HepG2 (cell line): ENCODE data around the gene AFG1L. TPM values are rescaled to one million over a fixed set of nuclear protein-coding genes. Genes with fewer than 3 reads are reported as not detected.

Experiments used
- ATAC-seq: fragments of 200-7000 bp; cut with Tn5 transposase; 3 replicates; pipeline ENCODE4 v1.9.1; 2020; ENCODE audit warnings: mild to moderate bottlenecking, moderate library complexity
- BruUV-seq: library from RNA; stranded (reverse); fragments of 400-500 nt; replicated peaks from 2 replicates; lab custom pipeline; 2021; lab: Mats Ljungman, UMichigan
- CTCF ChIA-PET: fragments of 300-600 bp; formaldehyde crosslinking; extraction: SDS; loops from one replicate; lab custom pipeline; 2021; ENCODE audit warnings: low total read pairs, inconsistent platforms, low intra/inter-chr PET ratio; lab: Yijun Ruan, JAX
- POLR2A ChIA-PET: fragments of 350-600 bp; sonication (Branson Sonifier 250); formaldehyde crosslinking; loops from one replicate; lab custom pipeline; 2020; ENCODE audit warnings: antibody characterized with exemption, inconsistent platforms; lab: Yijun Ruan, JAX
- DNase-seq: peaks from one replicate; pipeline ENCODE4 v3.0.0-alpha.2; 2015; ENCODE audit warnings: low spot score
- FAIRE-seq: peaks from 3 replicates; lab custom pipeline; 2011; peaks lifted over from hg19 to GRCh38; lab: Jason Lieb, UNC
- H2AFZ ChIP-seq: one replicate; pipeline ENCODE4 v1.6.1; 2011; ENCODE audit warnings: low read length, inconsistent platforms
- H3K27ac ChIP-seq: fragments of 300-600 bp; 3 replicates; pipeline ENCODE4 v1.8.0; 2011; ENCODE audit warnings: mixed run types, mild to moderate bottlenecking, mixed read lengths, low read length, inconsistent platforms; ENCODE audit not compliant: insufficient read depth; ENCODE audit errors: extremely low read length
- H3K27me3 ChIP-seq, 2 experiments: fragments of 200-600 bp in 1 of 2; 2 replicates in 1 of 2; 3 replicates in 1 of 2; pipeline versions ENCODE4 v1.6.0 to v1.8.0; 2011; ENCODE audit warnings: low read length in 2 of 2, mild to moderate bottlenecking in 2 of 2, moderate library complexity in 2 of 2, inconsistent platforms in 1 of 2; ENCODE audit not compliant: insufficient read depth in 2 of 2, control insufficient read depth in 1 of 2
- H3K36me3 ChIP-seq, 2 experiments: fragments of 200-600 bp in 1 of 2; replicated peaks in 1 of 2; 2 replicates in 1 of 2; 3 replicates in 1 of 2; pipeline versions ENCODE4 v1.5.1 to v1.8.0; 2011; ENCODE audit warnings: low read length in 2 of 2, inconsistent platforms in 1 of 2; ENCODE audit not compliant: insufficient read depth in 2 of 2, control insufficient read depth in 1 of 2
- H3K4me1 ChIP-seq: 2 replicates; pipeline ENCODE4 v1.5.1; 2012; ENCODE audit warnings: low read length, inconsistent platforms; ENCODE audit not compliant: insufficient read depth
- H3K4me2 ChIP-seq: 2 replicates; pipeline ENCODE4 v1.6.0; 2011; ENCODE audit warnings: low read depth, low read length, inconsistent platforms
- H3K4me3 ChIP-seq, 3 experiments: fragments of 200-600 bp in 1 of 3; sonication (generic), shearing (Covaris generic) in 1 of 3; replicated peaks in 1 of 3; 2 replicates each; pipeline ENCODE4 v1.5.1; 2011 to 2016; ENCODE audit warnings: low read length in 3 of 3, inconsistent platforms in 2 of 3, low read depth in 2 of 3, mild to moderate bottlenecking in 2 of 3, control low read depth in 1 of 3, mixed read lengths in 1 of 3; ENCODE audit not compliant: insufficient read depth in 1 of 3
- H3K79me2 ChIP-seq: one replicate; pipeline ENCODE4 v1.6.1; 2011; ENCODE audit warnings: low read length, inconsistent platforms; ENCODE audit not compliant: insufficient read depth
- H3K9ac ChIP-seq: 2 replicates; pipeline ENCODE4 v1.6.0; 2011; ENCODE audit warnings: mild to moderate bottlenecking, low read depth, low read length, inconsistent platforms; ENCODE audit not compliant: insufficient read depth
- H3K9me3 ChIP-seq: 2 replicates; pipeline ENCODE4 v1.5.1; 2012; ENCODE audit warnings: mild to moderate bottlenecking, low read length
- H4K20me1 ChIP-seq: 2 replicates; pipeline ENCODE4 v1.6.0; 2011; ENCODE audit warnings: inconsistent platforms, mild to moderate bottlenecking, low read length, moderate library complexity; ENCODE audit not compliant: insufficient read depth
- ARNT2 ChIP-seq: sonication (generic); formaldehyde crosslinking; IDR thresholded peaks from 2 replicates; pipeline ENCODE4 v1.8.0; 2022; ENCODE audit warnings: mild to moderate bottlenecking, low read depth, missing genetic modification reagents, moderate library complexity
- ATRX ChIP-seq: sonication (generic); formaldehyde crosslinking; IDR thresholded peaks from 2 replicates; pipeline ENCODE4 v1.4.0; 2020; ENCODE audit warnings: missing genetic modification reagents, borderline replicate concordance
- FOSL1 ChIP-seq: sonication (generic); formaldehyde crosslinking; IDR thresholded peaks from 2 replicates; pipeline ENCODE4 v1.9.0; 2021; ENCODE audit warnings: missing genetic modification reagents, borderline replicate concordance
- HMG20B ChIP-seq: conservative IDR thresholded peaks from 2 replicates; pipeline ENCODE4 v1.6.1; 2016; ENCODE audit warnings: missing genetic modification reagents, missing compliant biosample characterization
- MEIS1 ChIP-seq: sonication (generic); formaldehyde crosslinking; IDR thresholded peaks from 2 replicates; pipeline ENCODE4 v1.9.0; 2021; ENCODE audit warnings: mild to moderate bottlenecking, missing genetic modification reagents, moderate library complexity, borderline replicate concordance
- NFATC3 ChIP-seq: sonication (generic); formaldehyde crosslinking; IDR thresholded peaks from 2 replicates; pipeline ENCODE4 v1.5.1; 2020; ENCODE audit warnings: mild to moderate bottlenecking, missing genetic modification reagents
- PRPF4 ChIP-seq: fragments of 200-400 bp; formaldehyde crosslinking; IDR thresholded peaks from 2 replicates; pipeline ENCODE4 v1.6.1; 2016; ENCODE audit warnings: low read length, low read depth; ENCODE audit not compliant: poor library complexity, severe bottlenecking
- RFX1 ChIP-seq: fragments of 450-650 bp; IDR thresholded peaks from 2 replicates; pipeline ENCODE4 v1.6.1; 2017
- TRIM24 ChIP-seq: sonication (generic); formaldehyde crosslinking; IDR thresholded peaks from 2 replicates; pipeline ENCODE4 v1.8.0; 2022; ENCODE audit warnings: mild to moderate bottlenecking, missing genetic modification reagents
- YEATS4 ChIP-seq: sonication (generic); formaldehyde crosslinking; IDR thresholded peaks from 2 replicates; pipeline ENCODE4 v1.4.0; 2020; ENCODE audit warnings: missing genetic modification reagents, borderline replicate concordance
- ZBTB38 ChIP-seq: sonication (generic); formaldehyde crosslinking; IDR thresholded peaks from 2 replicates; pipeline ENCODE4 v1.5.1; 2020; ENCODE audit warnings: mild to moderate bottlenecking, missing genetic modification reagents
- ZNF101 ChIP-seq: sonication (generic); formaldehyde crosslinking; IDR thresholded peaks from 2 replicates; pipeline ENCODE4 v1.4.0; 2020; ENCODE audit warnings: mild to moderate bottlenecking, low read depth, missing genetic modification reagents, borderline replicate concordance
- ZNF256 ChIP-seq: sonication (generic); formaldehyde crosslinking; conservative IDR thresholded peaks from 2 replicates; pipeline ENCODE4 v1.4.0; 2020; ENCODE audit warnings: missing genetic modification reagents
- ZNF605 ChIP-seq: sonication (generic); formaldehyde crosslinking; IDR thresholded peaks from 2 replicates; pipeline ENCODE4 v1.8.0; 2022; ENCODE audit warnings: mild to moderate bottlenecking, missing genetic modification reagents
- ZNF766 ChIP-seq: sonication (generic); formaldehyde crosslinking; IDR thresholded peaks from 2 replicates; pipeline ENCODE4 v1.5.0; 2020; ENCODE audit warnings: missing genetic modification reagents, borderline replicate concordance
- WGBS: methylation state at CpG from one replicate; pipeline ENCODE4 v1.1.6; 2017; ENCODE audit warnings: low lambda C conversion rate; 5-methylcytosine and 5-hydroxymethylcytosine counted together
- in situ Hi-C: cut with HindIII; loops from 2 replicates; pipeline ENCODE4 v1.10.0; 2017; ENCODE audit warnings: low pct_unique_long_range_greater_than_20kb; ENCODE audit not compliant: extremely low pct_ligation_motif_present
- intact Hi-C: fragments of 100-400 bp; cut with micrococcal nuclease; formaldehyde crosslinking; loops from one replicate; pipeline ENCODE4 v1.10.0; 2022; ENCODE audit not compliant: unreplicated experiment
- polyA plus RNA-seq, 8 experiments: library from polyadenylated mRNA; depleted of rRNA in 3 of 8; stranded (reverse) in 7 of 8; unstranded in 1 of 8; fragments of >200 nt; fragmentation: Illumina TruSeq in 4 of 8; extraction: Trizol in 4 of 8; gene quantifications; 2 replicates each; pipeline versions ENCODE4 v1.2.1 to v1.2.3, GENCODE V29; 2011 to 2016; ENCODE audit warnings: low read depth in 4 of 8, missing spikeins in 1 of 8, mixed read lengths in 1 of 8; ENCODE audit not compliant: insufficient read depth in 1 of 8
- total RNA-seq, 5 experiments: library from RNA; depleted of rRNA; stranded (reverse); fragments of >200 nt; fragmentation: Illumina TruSeq; extraction: Trizol; gene quantifications; 2 replicates each; pipeline ENCODE4 v1.2.3, GENCODE V29; 2016; ENCODE audit warnings: low read depth in 1 of 5
- TF ChIP-seq, protein P1 (sequence below): IDR thresholded peaks from 2 replicates; pipeline ENCODE4 v1.4.0; 2020; ENCODE audit warnings: mild to moderate bottlenecking, missing genetic modification reagents
- TF ChIP-seq, protein P2 (sequence below): sonication (generic); formaldehyde crosslinking; IDR thresholded peaks from 2 replicates; pipeline ENCODE4 v1.4.0; 2020; ENCODE audit warnings: mild to moderate bottlenecking, missing genetic modification reagents

AFG1L gene
- total and polyA plus RNA-seq, 2 of the 13 experiments (the other 11 are each of a cell fraction or from before 2014, with no cell fraction given) = 3.1 to 14.0 TPM

- TF ChIP-seq, protein P1, sequence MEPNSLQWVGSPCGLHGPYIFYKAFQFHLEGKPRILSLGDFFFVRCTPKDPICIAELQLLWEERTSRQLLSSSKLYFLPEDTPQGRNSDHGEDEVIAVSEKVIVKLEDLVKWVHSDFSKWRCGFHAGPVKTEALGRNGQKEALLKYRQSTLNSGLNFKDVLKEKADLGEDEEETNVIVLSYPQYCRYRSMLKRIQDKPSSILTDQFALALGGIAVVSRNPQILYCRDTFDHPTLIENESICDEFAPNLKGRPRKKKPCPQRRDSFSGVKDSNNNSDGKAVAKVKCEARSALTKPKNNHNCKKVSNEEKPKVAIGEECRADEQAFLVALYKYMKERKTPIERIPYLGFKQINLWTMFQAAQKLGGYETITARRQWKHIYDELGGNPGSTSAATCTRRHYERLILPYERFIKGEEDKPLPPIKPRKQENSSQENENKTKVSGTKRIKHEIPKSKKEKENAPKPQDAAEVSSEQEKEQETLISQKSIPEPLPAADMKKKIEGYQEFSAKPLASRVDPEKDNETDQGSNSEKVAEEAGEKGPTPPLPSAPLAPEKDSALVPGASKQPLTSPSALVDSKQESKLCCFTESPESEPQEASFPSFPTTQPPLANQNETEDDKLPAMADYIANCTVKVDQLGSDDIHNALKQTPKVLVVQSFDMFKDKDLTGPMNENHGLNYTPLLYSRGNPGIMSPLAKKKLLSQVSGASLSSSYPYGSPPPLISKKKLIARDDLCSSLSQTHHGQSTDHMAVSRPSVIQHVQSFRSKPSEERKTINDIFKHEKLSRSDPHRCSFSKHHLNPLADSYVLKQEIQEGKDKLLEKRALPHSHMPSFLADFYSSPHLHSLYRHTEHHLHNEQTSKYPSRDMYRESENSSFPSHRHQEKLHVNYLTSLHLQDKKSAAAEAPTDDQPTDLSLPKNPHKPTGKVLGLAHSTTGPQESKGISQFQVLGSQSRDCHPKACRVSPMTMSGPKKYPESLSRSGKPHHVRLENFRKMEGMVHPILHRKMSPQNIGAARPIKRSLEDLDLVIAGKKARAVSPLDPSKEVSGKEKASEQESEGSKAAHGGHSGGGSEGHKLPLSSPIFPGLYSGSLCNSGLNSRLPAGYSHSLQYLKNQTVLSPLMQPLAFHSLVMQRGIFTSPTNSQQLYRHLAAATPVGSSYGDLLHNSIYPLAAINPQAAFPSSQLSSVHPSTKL (CRISPR knock-in tag) = no peak
- TF ChIP-seq PRPF4 = no peak
- no peak for TF ChIP-seq TRIM24 (CRISPR knock-in tag)
- TF ChIP-seq RFX1 = no peak
- TF ChIP-seq FOSL1 = no peak
- TF ChIP-seq ZBTB38 (CRISPR knock-in tag) = no peak
- TF ChIP-seq ZNF256 = no peak
- TF ChIP-seq, all 625 proteins: peak for 0
Observed at GRCh38 chr6:108355120-108355519, 60.3 kb downstream of the AFG1L start (continued).

DNA sequence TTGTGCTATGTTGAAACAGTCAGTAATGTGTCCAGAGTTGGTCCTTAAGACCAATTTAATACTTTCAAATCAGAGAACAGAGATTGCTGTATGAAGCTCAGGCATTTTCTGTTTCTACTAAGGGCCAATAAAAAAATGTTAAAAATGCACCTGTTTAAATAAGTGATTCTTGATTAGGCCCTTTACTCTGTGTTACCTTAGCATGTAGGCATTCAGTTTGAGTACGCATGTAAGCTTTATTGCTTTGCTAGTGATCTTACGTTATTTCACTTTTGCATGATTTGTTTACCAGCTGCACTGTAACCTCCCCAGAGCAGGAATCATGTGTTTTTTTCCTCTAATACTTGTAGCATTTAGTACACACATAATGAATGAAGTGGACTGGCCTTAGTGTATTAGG is 61.0 kb downstream of the AFG1L start:
- ATAC-seq (no peak), FAIRE-seq (no peak), DNase-seq (no peak)
- CTCF ChIA-PET = no interaction called here
- no peak overlapping the region for H3K27ac ChIP-seq
- H3K79me2 ChIP-seq = no peaks in the 10 kb centered on the region
- intact Hi-C loops (no loop called here), in situ Hi-C loops (no loop called here)
- no TSS peak for BruUV-seq
- H3K36me3 ChIP-seq = peaks cover 0 to 9% of the 10 kb centered on the region in 2 experiments; a peak in 2 of 5 replicates
- WGBS = 98% methylated on average over 2 of the region's 2 CpGs
- no peak overlapping the region for H3K4me2 ChIP-seq
- no peaks in the 10 kb centered on the region for H4K20me1 ChIP-seq
- H3K9me3 ChIP-seq = no peaks in the 10 kb centered on the region
- H2AFZ ChIP-seq = no peak overlapping the region
- peaks cover 6% of the 10 kb centered on the region for H3K4me1 ChIP-seq
- no peak overlapping the region for H3K4me3 ChIP-seq
- no peaks in the 10 kb centered on the region for H3K27me3 ChIP-seq
- no peak overlapping the region for H3K9ac ChIP-seq
- POLR2A ChIA-PET = no interaction called here
- TF ChIP-seq, protein P2, sequence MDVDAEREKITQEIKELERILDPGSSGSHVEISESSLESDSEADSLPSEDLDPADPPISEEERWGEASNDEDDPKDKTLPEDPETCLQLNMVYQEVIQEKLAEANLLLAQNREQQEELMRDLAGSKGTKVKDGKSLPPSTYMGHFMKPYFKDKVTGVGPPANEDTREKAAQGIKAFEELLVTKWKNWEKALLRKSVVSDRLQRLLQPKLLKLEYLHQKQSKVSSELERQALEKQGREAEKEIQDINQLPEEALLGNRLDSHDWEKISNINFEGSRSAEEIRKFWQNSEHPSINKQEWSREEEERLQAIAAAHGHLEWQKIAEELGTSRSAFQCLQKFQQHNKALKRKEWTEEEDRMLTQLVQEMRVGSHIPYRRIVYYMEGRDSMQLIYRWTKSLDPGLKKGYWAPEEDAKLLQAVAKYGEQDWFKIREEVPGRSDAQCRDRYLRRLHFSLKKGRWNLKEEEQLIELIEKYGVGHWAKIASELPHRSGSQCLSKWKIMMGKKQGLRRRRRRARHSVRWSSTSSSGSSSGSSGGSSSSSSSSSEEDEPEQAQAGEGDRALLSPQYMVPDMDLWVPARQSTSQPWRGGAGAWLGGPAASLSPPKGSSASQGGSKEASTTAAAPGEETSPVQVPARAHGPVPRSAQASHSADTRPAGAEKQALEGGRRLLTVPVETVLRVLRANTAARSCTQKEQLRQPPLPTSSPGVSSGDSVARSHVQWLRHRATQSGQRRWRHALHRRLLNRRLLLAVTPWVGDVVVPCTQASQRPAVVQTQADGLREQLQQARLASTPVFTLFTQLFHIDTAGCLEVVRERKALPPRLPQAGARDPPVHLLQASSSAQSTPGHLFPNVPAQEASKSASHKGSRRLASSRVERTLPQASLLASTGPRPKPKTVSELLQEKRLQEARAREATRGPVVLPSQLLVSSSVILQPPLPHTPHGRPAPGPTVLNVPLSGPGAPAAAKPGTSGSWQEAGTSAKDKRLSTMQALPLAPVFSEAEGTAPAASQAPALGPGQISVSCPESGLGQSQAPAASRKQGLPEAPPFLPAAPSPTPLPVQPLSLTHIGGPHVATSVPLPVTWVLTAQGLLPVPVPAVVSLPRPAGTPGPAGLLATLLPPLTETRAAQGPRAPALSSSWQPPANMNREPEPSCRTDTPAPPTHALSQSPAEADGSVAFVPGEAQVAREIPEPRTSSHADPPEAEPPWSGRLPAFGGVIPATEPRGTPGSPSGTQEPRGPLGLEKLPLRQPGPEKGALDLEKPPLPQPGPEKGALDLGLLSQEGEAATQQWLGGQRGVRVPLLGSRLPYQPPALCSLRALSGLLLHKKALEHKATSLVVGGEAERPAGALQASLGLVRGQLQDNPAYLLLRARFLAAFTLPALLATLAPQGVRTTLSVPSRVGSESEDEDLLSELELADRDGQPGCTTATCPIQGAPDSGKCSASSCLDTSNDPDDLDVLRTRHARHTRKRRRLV (CRISPR knock-in tag) = no peak
- TF ChIP-seq YEATS4 (no peak), ZNF766 (no peak), ZNF605 (CRISPR knock-in tag) (no peak), HMG20B (CRISPR knock-in tag) (no peak), ATRX (CRISPR knock-in tag) (no peak), MEIS1 (no peak), ZNF101 (CRISPR knock-in tag) (no peak), ARNT2 (CRISPR knock-in tag) (no peak), NFATC3 (CRISPR knock-in tag) (no peak)
